Measurements from ENCODE around the gene TMEM200B.

TMEM200B gene

DNA sequence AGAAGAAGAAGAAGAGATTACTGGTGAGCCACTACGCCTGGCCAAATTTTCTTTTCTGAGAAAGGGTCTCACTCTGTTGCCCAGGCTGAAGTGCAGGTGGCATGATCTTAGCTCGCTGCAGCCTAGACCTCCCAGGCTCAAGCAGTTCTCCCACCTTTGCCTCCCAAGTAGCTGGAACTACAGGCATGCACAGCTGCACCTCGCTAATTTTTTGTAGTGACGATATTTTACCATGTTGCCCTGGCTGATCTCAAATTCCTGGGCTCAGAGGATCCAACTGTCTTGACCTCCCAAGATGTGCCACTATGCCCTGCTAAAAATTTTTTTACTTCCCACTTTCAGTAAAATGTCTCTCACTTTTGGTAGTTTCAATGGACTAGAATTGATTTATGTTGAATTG, 24.4 kb downstream of the TMEM200B start:
- Histone ChIP-seq H3K9ac (ENCODE audit: low read length) (no peak overlapping the region), H3K4me3 (ENCODE audit: insufficient read depth in 1 of 2, low read depth in 1 of 2, low read length in 2 of 2) (no peak overlapping the region), H3K4me2 (ENCODE audit: low read length, poor library complexity, severe bottlenecking) (no peak overlapping the region), H3K27me3 (ENCODE audit: control insufficient read depth in 1 of 2, insufficient read depth in 1 of 2, low read length in 2 of 2) (no peaks in the 10 kb centered on the region), H3K23ac (ENCODE audit: low read length in 2 of 2) (no peak overlapping the region), H3K36me3 (ENCODE audit: control insufficient read depth in 1 of 2, insufficient read depth in 2 of 2, low read depth in 1 of 2, low read length in 2 of 2) (no peaks in the 10 kb centered on the region), H4K91ac (ENCODE audit: low read length) (no peak overlapping the region), H2BK15ac (ENCODE audit: low read depth, poor library complexity, severe bottlenecking) (no peak overlapping the region), H4K8ac (ENCODE audit: low read length) (no peak overlapping the region), H3K4me1 (ENCODE audit: control insufficient read depth, insufficient read depth, low read depth, low read length) (peaks cover 1% of the 10 kb centered on the region), H2BK12ac (ENCODE audit: low read length in 2 of 2) (no peak overlapping the region), H3K9me3 (ENCODE audit: control insufficient read depth, low read length) (no peaks in the 10 kb centered on the region), H3K79me1 (replicated peaks; ENCODE audit: low read length, poor library complexity, severe bottlenecking) (no peaks in the 10 kb centered on the region), H3K14ac (ENCODE audit: low read length in 2 of 2) (no peak overlapping the region), H3K18ac (ENCODE audit: low read depth in 1 of 2, low read length in 2 of 2) (no peak overlapping the region), H2AFZ (ENCODE audit: low read depth, low read length) (no peak overlapping the region), H2BK5ac (ENCODE audit: low read depth, low read length, poor library complexity, severe bottlenecking) (no peak overlapping the region), H3K27ac (ENCODE audit: low read length, poor library complexity, severe bottlenecking) (no peak overlapping the region), H2BK120ac (ENCODE audit: low read depth, low read length) (no peak overlapping the region), H3K4ac (ENCODE audit: low read depth in 1 of 2, low read length in 2 of 2) (no peak overlapping the region), H2AK5ac (ENCODE audit: low read length, severe bottlenecking) (no peak overlapping the region)
- WGBS: 73% methylated on average over 4 of the region's 4 CpGs
- no peak for DNase-seq

DNA sequence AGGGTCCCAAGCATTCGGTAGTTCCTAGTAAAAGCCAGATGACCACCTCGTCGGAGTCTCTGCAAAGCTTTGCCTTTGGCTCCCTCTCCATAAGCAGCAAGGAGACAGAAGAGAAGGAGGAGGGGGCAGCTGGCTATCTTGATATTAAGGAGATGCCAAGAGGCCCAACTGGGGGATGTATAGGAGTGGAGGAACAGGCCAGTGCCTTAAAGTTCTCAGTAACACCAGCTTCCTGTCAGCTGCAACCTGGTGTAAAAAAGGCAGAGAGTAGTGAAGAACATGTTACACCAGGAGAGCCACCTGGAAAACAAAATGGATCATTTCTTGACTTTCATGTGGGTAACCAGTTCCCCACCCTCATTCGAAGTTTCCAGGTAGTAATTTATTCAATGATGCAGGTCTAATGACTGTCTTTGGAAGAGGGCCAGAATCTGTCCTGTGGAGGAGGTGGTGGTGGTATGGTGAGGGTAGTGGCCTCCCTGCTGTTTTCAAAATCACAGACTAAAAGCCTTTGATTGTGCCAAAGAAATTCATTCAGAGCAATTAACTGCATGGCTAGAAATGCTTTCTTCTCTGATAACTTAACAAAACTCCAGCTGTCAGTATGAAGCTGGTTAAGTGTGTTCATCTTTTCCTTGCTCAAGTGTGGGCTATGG, 27.3 kb downstream of the TMEM200B start:
- Histone ChIP-seq H2AK5ac (ENCODE audit: low read length, severe bottlenecking) (no peak overlapping the region), H3K23ac (ENCODE audit: low read length in 2 of 2) (no peak overlapping the region), H3K4me3 (ENCODE audit: insufficient read depth in 1 of 2, low read depth in 1 of 2, low read length in 2 of 2) (no peak overlapping the region), H2BK120ac (ENCODE audit: low read depth, low read length) (no peak overlapping the region), H2BK15ac (ENCODE audit: low read depth, poor library complexity, severe bottlenecking) (no peak overlapping the region), H3K27me3 (ENCODE audit: control insufficient read depth in 1 of 2, insufficient read depth in 1 of 2, low read length in 2 of 2) (no peaks in the 10 kb centered on the region), H3K79me1 (replicated peaks; ENCODE audit: low read length, poor library complexity, severe bottlenecking) (no peaks in the 10 kb centered on the region), H4K8ac (ENCODE audit: low read length) (no peak overlapping the region), H3K9ac (ENCODE audit: low read length) (no peak overlapping the region), H3K4me1 (ENCODE audit: control insufficient read depth, insufficient read depth, low read depth, low read length) (peaks cover 3% of the 10 kb centered on the region), H3K36me3 (ENCODE audit: control insufficient read depth in 1 of 2, insufficient read depth in 2 of 2, low read depth in 1 of 2, low read length in 2 of 2) (no peaks in the 10 kb centered on the region), H3K4me2 (ENCODE audit: low read length, poor library complexity, severe bottlenecking) (no peak overlapping the region), H3K14ac (ENCODE audit: low read length in 2 of 2) (no peak overlapping the region), H4K91ac (ENCODE audit: low read length) (no peak overlapping the region), H2BK12ac (ENCODE audit: low read length in 2 of 2) (no peak overlapping the region), H3K9me3 (ENCODE audit: control insufficient read depth, low read length) (no peaks in the 10 kb centered on the region), H2BK5ac (ENCODE audit: low read depth, low read length, poor library complexity, severe bottlenecking) (no peak overlapping the region), H3K4ac (ENCODE audit: low read depth in 1 of 2, low read length in 2 of 2) (no peak overlapping the region), H3K27ac (ENCODE audit: low read length, poor library complexity, severe bottlenecking) (no peak overlapping the region), H3K18ac (ENCODE audit: low read depth in 1 of 2, low read length in 2 of 2) (no peak overlapping the region), H2AFZ (ENCODE audit: low read depth, low read length) (no peak overlapping the region)
- 92% methylated on average over 4 of the region's 4 CpGs for WGBS
- no peak for DNase-seq

DNA sequence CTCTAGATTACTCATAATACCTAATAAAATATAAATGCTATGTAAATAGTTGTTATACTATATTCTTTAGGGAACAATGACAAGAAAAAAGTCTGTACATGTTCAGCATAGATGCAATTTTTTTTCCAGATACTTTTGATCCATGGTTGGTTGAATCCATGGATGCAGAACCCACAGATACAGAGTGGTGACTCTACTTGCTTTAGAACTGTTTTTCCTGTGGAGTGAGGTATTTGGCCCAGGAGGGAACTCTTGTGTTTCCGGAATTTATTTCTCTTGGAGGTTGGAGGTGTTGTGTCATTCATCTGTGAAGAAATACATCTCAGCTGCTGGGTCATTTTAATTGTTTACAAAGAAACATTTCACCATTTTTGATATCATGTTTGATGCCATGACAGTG, 28.7 kb downstream of the TMEM200B start:
- Histone ChIP-seq H3K4me1 (ENCODE audit: control insufficient read depth, insufficient read depth, low read depth, low read length) (peaks cover 3% of the 10 kb centered on the region), H4K91ac (ENCODE audit: low read length) (no peak overlapping the region), H2BK120ac (ENCODE audit: low read depth, low read length) (no peak overlapping the region), H2AFZ (ENCODE audit: low read depth, low read length) (no peak overlapping the region), H4K8ac (ENCODE audit: low read length) (no peak overlapping the region), H3K79me1 (replicated peaks; ENCODE audit: low read length, poor library complexity, severe bottlenecking) (no peaks in the 10 kb centered on the region), H2AK5ac (ENCODE audit: low read length, severe bottlenecking) (no peak overlapping the region), H3K23ac (ENCODE audit: low read length in 2 of 2) (no peak overlapping the region), H2BK5ac (ENCODE audit: low read depth, low read length, poor library complexity, severe bottlenecking) (no peak overlapping the region), H3K9ac (ENCODE audit: low read length) (no peak overlapping the region), H3K27ac (ENCODE audit: low read length, poor library complexity, severe bottlenecking) (no peak overlapping the region), H3K27me3 (ENCODE audit: control insufficient read depth in 1 of 2, insufficient read depth in 1 of 2, low read length in 2 of 2) (no peaks in the 10 kb centered on the region), H3K4me2 (ENCODE audit: low read length, poor library complexity, severe bottlenecking) (no peak overlapping the region), H3K4me3 (ENCODE audit: insufficient read depth in 1 of 2, low read depth in 1 of 2, low read length in 2 of 2) (no peak overlapping the region), H3K18ac (ENCODE audit: low read depth in 1 of 2, low read length in 2 of 2) (no peak overlapping the region), H3K36me3 (ENCODE audit: control insufficient read depth in 1 of 2, insufficient read depth in 2 of 2, low read depth in 1 of 2, low read length in 2 of 2) (no peaks in the 10 kb centered on the region), H3K9me3 (ENCODE audit: control insufficient read depth, low read length) (no peaks in the 10 kb centered on the region), H3K14ac (ENCODE audit: low read length in 2 of 2) (no peak overlapping the region), H2BK15ac (ENCODE audit: low read depth, poor library complexity, severe bottlenecking) (no peak overlapping the region), H2BK12ac (ENCODE audit: low read length in 2 of 2) (no peak overlapping the region), H3K4ac (ENCODE audit: low read depth in 1 of 2, low read length in 2 of 2) (no peak overlapping the region)
- DNase-seq: no peak
- WGBS: 100% methylated on average over 1 of the region's 1 CpG

DNA sequence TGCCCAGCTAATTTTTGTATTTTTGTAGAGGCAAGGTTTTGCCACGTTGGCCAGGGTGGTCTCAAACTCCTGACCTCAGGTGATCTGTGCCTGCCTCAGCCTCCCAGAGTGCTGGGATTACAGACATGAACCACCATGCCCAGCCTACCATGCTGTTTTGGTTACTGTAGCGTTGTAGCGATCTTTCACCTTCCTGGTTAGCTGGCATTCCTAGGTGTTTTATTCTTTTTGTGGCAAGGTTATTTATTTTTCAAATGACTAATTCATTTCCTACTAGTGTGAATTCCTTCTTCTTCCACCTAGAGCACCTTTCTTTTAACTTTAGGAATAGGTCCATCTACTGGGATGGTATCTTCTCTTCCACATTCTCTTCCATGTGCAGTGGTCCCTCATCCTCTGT, 29.3 kb downstream of the TMEM200B start:
- no peak overlapping the region for H4K91ac ChIP-seq (ENCODE audit: low read length)
- H3K14ac ChIP-seq (ENCODE audit: low read length in 2 of 2): no peak overlapping the region
- no peaks in the 10 kb centered on the region for H3K36me3 ChIP-seq (ENCODE audit: control insufficient read depth in 1 of 2, insufficient read depth in 2 of 2, low read depth in 1 of 2, low read length in 2 of 2)
- no peaks in the 10 kb centered on the region for H3K27me3 ChIP-seq (ENCODE audit: control insufficient read depth in 1 of 2, insufficient read depth in 1 of 2, low read length in 2 of 2)
- H3K4ac ChIP-seq (ENCODE audit: low read depth in 1 of 2, low read length in 2 of 2): no peak overlapping the region
- no peak overlapping the region for H2BK120ac ChIP-seq (ENCODE audit: low read depth, low read length)
- H3K18ac ChIP-seq (ENCODE audit: low read depth in 1 of 2, low read length in 2 of 2): no peak overlapping the region
- H2BK12ac ChIP-seq (ENCODE audit: low read length in 2 of 2): no peak overlapping the region
- WGBS: 71% methylated on average over 1 of the region's 3 CpGs
- H3K79me1 ChIP-seq (replicated peaks; ENCODE audit: low read length, poor library complexity, severe bottlenecking): no peaks in the 10 kb centered on the region
- H2BK15ac ChIP-seq (ENCODE audit: low read depth, poor library complexity, severe bottlenecking): no peak overlapping the region
- H3K27ac ChIP-seq (ENCODE audit: low read length, poor library complexity, severe bottlenecking): no peak overlapping the region
- no peak overlapping the region for H2AK5ac ChIP-seq (ENCODE audit: low read length, severe bottlenecking)
- no peak overlapping the region for H3K9ac ChIP-seq (ENCODE audit: low read length)
- H2BK5ac ChIP-seq (ENCODE audit: low read depth, low read length, poor library complexity, severe bottlenecking): no peak overlapping the region
- no peak overlapping the region for H3K23ac ChIP-seq (ENCODE audit: low read length in 2 of 2)
- no peak overlapping the region for H3K4me2 ChIP-seq (ENCODE audit: low read length, poor library complexity, severe bottlenecking)
- H3K4me3 ChIP-seq (ENCODE audit: insufficient read depth in 1 of 2, low read depth in 1 of 2, low read length in 2 of 2): no peak overlapping the region
- no peak for DNase-seq
- no peak overlapping the region for H4K8ac ChIP-seq (ENCODE audit: low read length)
- no peaks in the 10 kb centered on the region for H3K9me3 ChIP-seq (ENCODE audit: control insufficient read depth, low read length)
- H2AFZ ChIP-seq (ENCODE audit: low read depth, low read length): no peak overlapping the region
- peaks cover 3% of the 10 kb centered on the region for H3K4me1 ChIP-seq (ENCODE audit: control insufficient read depth, insufficient read depth, low read depth, low read length)
